ENCODE measurements around the gene NOXO1. TPM values are rescaled to one million over a fixed set of nuclear protein-coding genes. Genes with fewer than 3 reads are reported as not detected.
A peak's percentile ranks its signal among the peaks of the same experiment; 100 is the strongest.

NOXO1 gene
- total and polyA plus RNA-seq, 9 of the 15 experiments (the other 6 are each of a cell fraction or from before 2014, with no cell fraction given), result not detected

DNA sequence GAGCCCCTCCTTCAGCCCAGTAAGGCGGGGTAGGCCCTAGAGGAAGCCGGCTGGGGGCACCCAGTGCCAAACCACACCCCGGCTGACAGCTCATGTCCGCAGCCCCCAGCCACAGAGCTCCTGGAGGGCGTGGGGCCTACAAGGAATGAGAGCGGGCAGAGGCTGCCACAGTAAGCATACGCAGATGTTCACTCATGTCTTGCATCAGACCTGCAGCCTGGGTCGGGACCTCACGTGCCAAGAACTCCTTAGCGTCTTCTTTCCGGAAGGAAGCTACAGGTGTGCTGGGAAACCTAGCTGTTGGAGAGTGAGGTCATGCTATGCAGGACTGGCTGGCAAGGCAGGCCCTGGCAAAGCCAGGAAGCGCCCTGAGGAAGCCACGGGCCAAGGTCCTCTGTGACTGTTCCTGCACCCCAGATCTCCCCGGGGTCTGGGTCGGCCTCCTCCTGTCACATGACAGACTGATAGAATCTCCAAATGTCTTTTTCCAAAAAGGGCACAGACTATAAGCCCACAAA lies 26.8 kb upstream of the NOXO1 start (continued):
- TF ChIP-seq, protein P1, sequence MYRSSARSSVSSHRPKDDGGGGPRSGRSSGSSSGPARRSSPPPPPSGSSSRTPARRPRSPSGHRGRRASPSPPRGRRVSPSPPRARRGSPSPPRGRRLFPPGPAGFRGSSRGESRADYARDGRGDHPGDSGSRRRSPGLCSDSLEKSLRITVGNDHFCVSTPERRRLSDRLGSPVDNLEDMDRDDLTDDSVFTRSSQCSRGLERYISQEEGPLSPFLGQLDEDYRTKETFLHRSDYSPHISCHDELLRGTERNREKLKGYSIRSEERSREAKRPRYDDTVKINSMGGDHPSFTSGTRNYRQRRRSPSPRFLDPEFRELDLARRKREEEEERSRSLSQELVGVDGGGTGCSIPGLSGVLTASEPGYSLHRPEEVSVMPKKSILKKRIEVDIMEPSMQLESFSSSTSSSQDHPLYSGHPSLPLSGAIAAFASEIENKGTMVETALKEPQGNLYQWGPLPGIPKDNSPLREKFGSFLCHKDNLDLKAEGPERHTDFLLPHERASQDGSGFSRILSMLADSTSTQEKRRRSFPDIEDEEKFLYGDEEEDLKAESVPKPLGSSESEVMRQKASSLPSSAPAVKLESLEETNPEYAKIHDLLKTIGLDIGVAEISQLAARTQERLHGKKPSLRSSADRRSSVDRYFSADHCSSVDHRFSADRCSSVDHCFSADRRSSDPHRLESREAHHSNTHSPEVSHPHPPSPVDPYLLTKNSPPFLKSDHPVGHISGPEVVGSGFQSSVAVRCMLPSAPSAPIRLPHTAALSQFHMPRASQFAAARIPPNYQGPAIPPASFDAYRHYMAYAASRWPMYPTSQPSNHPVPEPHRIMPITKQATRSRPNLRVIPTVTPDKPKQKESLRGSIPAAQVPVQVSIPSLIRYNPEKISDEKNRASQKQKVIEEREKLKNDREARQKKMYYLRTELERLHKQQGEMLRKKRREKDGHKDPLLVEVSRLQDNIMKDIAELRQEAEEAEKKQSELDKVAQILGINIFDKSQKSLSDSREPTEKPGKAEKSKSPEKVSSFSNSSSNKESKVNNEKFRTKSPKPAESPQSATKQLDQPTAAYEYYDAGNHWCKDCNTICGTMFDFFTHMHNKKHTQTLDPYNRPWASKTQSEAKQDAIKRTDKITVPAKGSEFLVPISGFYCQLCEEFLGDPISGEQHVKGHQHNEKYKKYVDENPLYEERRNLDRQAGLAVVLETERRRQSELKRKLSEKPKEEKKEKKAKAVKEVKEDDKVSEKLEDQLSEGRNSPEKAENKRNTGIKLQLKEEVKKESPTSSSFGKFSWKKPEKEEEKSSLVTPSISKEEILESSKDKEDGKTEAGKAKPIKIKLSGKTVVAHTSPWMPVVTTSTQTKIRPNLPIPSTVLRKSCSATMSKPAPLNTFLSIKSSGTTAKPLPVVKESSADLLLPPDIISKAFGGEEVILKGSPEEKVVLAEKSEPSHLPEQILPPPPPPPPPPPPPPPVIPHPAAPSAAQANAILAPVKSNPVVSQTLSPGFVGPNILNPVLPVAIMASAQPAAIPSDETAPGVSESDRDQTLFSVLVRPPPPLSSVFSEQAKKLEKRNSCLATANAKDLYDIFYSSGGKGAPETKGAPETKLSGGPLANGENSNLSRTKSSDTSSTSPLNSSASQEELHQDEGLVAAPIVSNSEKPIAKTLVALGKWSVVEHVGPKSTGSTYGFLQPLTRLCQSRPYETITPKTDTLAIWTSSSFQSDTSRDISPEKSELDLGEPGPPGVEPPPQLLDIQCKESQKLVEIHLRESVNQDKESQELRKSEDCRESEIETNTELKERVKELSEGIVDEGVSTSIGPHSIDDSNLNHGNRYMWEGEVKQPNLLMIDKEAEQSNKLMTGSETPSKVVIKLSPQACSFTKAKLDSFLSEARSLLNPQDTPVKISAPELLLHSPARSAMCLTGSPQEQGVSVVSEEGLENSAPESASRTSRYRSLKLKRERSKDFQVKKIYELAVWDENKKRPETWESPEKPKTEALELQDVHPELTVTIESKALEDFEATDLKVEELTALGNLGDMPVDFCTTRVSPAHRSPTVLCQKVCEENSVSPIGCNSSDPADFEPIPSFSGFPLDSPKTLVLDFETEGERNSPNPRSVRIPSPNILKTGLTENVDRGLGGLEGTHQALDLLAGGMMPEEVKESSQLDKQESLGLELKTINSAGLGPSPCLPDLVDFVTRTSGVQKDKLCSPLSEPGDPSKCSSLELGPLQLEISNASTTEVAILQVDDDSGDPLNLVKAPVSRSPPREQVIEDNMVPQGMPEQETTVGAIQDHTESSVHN (IDR thresholded peaks at IDR 0.05; ENCODE audit: borderline replicate concordance in 1 of 2, low read depth in 1 of 2), result peak in 1 of 2 experiments; percentile 38; a peak in 1 of 4 replicates
- TF ChIP-seq CEBPB (tag; IDR thresholded peaks at IDR 0.05), result peak; percentile 44
- TF ChIP-seq OTX1 (CRISPR knock-in tag; IDR thresholded peaks at IDR 0.05), result 0 out of 2 replicates have a peak, but pooled peaks have one; percentile 11
- TF ChIP-seq TEAD4 (IDR thresholded peaks at IDR 0.05; ENCODE audit: low read length), result no peak
- no peak for TF ChIP-seq TEAD4 (CRISPR knock-in tag; IDR thresholded peaks at IDR 0.05; ENCODE audit: borderline replicate concordance)
- TF ChIP-seq, protein P2, sequence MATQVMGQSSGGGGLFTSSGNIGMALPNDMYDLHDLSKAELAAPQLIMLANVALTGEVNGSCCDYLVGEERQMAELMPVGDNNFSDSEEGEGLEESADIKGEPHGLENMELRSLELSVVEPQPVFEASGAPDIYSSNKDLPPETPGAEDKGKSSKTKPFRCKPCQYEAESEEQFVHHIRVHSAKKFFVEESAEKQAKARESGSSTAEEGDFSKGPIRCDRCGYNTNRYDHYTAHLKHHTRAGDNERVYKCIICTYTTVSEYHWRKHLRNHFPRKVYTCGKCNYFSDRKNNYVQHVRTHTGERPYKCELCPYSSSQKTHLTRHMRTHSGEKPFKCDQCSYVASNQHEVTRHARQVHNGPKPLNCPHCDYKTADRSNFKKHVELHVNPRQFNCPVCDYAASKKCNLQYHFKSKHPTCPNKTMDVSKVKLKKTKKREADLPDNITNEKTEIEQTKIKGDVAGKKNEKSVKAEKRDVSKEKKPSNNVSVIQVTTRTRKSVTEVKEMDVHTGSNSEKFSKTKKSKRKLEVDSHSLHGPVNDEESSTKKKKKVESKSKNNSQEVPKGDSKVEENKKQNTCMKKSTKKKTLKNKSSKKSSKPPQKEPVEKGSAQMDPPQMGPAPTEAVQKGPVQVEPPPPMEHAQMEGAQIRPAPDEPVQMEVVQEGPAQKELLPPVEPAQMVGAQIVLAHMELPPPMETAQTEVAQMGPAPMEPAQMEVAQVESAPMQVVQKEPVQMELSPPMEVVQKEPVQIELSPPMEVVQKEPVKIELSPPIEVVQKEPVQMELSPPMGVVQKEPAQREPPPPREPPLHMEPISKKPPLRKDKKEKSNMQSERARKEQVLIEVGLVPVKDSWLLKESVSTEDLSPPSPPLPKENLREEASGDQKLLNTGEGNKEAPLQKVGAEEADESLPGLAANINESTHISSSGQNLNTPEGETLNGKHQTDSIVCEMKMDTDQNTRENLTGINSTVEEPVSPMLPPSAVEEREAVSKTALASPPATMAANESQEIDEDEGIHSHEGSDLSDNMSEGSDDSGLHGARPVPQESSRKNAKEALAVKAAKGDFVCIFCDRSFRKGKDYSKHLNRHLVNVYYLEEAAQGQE (IDR thresholded peaks at IDR 0.05; ENCODE audit: borderline replicate concordance), result 0 out of 2 replicates have a peak, but pooled peaks have one; percentile 3
- TF ChIP-seq, protein P2 (CRISPR knock-in tag; IDR thresholded peaks at IDR 0.05; ENCODE audit: low read depth), result no peak
- TF ChIP-seq SMAD4 (CRISPR knock-in tag; conservative IDR thresholded peaks at IDR 0.05), result peak; percentile 58
- TF ChIP-seq, protein P3, sequence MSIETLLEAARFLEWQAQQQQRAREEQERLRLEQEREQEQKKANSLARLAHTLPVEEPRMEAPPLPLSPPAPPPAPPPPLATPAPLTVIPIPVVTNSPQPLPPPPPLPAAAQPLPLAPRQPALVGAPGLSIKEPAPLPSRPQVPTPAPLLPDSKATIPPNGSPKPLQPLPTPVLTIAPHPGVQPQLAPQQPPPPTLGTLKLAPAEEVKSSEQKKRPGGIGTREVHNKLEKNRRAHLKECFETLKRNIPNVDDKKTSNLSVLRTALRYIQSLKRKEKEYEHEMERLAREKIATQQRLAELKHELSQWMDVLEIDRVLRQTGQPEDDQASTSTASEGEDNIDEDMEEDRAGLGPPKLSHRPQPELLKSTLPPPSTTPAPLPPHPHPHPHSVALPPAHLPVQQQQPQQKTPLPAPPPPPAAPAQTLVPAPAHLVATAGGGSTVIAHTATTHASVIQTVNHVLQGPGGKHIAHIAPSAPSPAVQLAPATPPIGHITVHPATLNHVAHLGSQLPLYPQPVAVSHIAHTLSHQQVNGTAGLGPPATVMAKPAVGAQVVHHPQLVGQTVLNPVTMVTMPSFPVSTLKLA (conservative IDR thresholded peaks at IDR 0.05), result peak; percentile 21 to 34; a peak in 1 of 4 replicates

Data from K562 (cell line).